Fibroblast of mammary gland (primary cell): ENCODE data around the gene PHACTR1.

Source experiments
- DNase-seq: peaks from one replicate; pipeline ENCODE4 v3.0.0-alpha.2; 2010; ENCODE audit warnings: low read depth
- H3K4me3 ChIP-seq: 2 replicates; pipeline ENCODE4 v1.5.1; 2011; ENCODE audit warnings: low read depth, mild to moderate bottlenecking, low read length, moderate library complexity; ENCODE audit not compliant: control insufficient read depth
- CTCF ChIP-seq: conservative IDR thresholded peaks from 2 replicates; pipeline ENCODE4 v1.5.1; 2011; ENCODE audit warnings: low read depth, low read length, inconsistent platforms; ENCODE audit not compliant: control insufficient read depth, insufficient read depth

Gene PHACTR1

DNA sequence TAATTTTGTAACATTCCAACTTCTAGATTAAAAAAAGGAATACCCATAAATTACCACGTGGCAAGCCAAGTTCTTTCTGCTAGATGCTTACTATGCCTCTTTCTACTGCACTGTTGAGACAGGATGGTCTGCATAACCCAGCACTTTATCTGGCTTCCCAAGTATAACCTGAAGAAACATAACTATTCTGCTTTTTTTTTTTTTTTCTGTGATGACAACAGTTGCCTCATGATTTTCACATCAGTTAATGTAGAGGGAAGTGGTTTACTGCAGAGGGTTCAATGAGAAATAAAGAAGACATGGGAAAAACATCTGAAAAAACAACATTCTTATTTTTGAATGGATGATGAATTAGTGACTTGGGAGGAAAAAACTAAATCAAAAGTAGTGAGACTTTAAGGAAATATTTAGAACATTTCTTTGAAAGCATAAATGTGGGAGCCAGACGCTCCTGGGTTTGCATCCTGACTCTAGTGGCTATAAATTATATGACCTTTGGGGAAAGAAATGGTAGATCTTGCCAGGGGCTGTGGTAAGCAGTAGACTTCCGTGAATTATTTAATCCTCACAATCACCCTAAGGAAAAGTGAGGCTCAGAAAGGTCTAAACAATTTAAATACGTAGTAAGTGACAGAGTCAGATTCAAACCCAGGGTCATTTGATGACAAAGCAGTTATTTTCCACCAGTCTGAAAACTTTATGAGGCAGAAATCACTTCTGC is 230.7 kb downstream of the PHACTR1 start:
- no peak for DNase-seq
- H3K4me3 ChIP-seq = no peak overlapping the region
- TF ChIP-seq CTCF = no peak

DNA sequence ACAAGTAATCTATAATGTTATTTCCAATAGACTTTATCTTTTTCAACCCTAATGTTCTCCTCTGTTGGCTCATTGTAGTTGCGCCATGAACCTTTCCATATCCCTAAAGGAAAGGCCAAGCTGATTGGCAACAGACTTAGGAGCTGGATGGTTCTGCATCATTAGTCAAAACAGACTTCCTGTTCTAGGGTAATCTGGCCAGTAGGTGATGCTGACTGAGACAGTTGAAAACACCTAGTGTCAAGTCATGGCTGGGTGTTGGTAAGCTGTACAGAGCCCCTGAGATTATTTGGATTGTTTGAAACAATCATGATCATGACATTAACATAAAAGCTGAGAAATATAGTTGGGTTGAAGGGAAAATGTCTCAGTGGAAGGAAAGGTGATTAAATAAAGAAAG is 231.4 kb downstream of the PHACTR1 start:
- no peak for DNase-seq
- no peak for TF ChIP-seq CTCF
- H3K4me3 ChIP-seq = no peak overlapping the region

GRCh38 chr6:12950976-12951375 is 234.4 kb downstream of the PHACTR1 start:
- no peak for DNase-seq
- H3K4me3 ChIP-seq = no peak overlapping the region
- TF ChIP-seq CTCF = no peak

DNA sequence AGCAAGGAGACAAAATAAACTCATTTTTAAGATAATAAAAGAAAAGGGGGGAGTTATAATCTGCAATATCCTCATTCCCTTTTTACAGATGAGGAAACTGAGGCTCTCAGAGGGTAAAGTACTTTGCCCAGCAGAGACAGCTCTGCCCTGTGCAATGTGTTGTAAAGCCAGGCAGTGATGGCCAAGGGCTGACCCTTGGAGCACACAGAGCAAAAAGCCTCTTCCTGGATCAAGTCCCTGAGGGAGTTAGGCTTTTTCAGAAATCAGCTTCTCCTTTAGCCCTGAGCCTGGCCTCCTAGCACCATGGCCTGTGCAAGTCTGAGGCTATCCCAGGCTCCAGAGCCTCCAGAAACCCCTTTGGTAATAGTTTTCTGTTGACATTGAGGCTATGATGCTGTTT is 234.8 kb downstream of the PHACTR1 start:
- no peak for DNase-seq
- TF ChIP-seq CTCF = no peak

GRCh38 chr6:12952318-12952717 is 235.8 kb downstream of the PHACTR1 start:
- no peak overlapping the region for H3K4me3 ChIP-seq
- TF ChIP-seq CTCF = no peak

More for the DNA sequence above, 234.8 kb downstream of the PHACTR1 start:
- no peak overlapping the region for H3K4me3 ChIP-seq

GRCh38 chr6:12955956-12956355 is 239.4 kb downstream of the PHACTR1 start:
- DNase-seq = no peak
- TF ChIP-seq CTCF = no peak

More at GRCh38 chr6:12952318-12952717, 235.8 kb downstream of the PHACTR1 start:
- no peak for DNase-seq

GRCh38 chr6:12956991-12957320 is 240.4 kb downstream of the PHACTR1 start:
- peak overlapping the region; percentile 71 for H3K4me3 ChIP-seq
- DNase-seq = no peak
- TF ChIP-seq CTCF = no peak

More at GRCh38 chr6:12955956-12956355, 239.4 kb downstream of the PHACTR1 start:
- no peak overlapping the region for H3K4me3 ChIP-seq
